Esophagus muscularis mucosa (tissue), 4 donors: ENCODE results near the gene MGST2.
A peak's percentile ranks its signal among the peaks of the same experiment; 100 is the strongest.
"Not testable (repeated sequence)": the region's sequence is repeated elsewhere in the genome, so short reads cannot be mapped to it uniquely, and the experiment has no call there.

Source experiments
- EP300 ChIP-seq: sonication (generic); formaldehyde crosslinking; IDR thresholded peaks from one replicate; pipeline ENCODE4 v1.6.1; 2017; ENCODE audit warnings: antibody characterized with exemption
- POLR2A ChIP-seq: fragments of 450-650 bp; IDR thresholded peaks from one replicate; pipeline ENCODE4 v1.6.1; 2017; ENCODE audit warnings: antibody characterized with exemption, moderate library complexity, mild to moderate bottlenecking, low read depth
- TF ChIP-seq, protein P1 (sequence below), 3 experiments: fragments of 200-600 bp in 2 of 3; fragments of 450-650 bp in 1 of 3; sonication (generic) in 2 of 3; IDR thresholded peaks; one replicate each; pipeline ENCODE4 v1.5.1; 2017 to 2019; ENCODE audit warnings: antibody characterized with exemption in 3 of 3, mild to moderate bottlenecking in 2 of 3, moderate library complexity in 1 of 3

DNA sequence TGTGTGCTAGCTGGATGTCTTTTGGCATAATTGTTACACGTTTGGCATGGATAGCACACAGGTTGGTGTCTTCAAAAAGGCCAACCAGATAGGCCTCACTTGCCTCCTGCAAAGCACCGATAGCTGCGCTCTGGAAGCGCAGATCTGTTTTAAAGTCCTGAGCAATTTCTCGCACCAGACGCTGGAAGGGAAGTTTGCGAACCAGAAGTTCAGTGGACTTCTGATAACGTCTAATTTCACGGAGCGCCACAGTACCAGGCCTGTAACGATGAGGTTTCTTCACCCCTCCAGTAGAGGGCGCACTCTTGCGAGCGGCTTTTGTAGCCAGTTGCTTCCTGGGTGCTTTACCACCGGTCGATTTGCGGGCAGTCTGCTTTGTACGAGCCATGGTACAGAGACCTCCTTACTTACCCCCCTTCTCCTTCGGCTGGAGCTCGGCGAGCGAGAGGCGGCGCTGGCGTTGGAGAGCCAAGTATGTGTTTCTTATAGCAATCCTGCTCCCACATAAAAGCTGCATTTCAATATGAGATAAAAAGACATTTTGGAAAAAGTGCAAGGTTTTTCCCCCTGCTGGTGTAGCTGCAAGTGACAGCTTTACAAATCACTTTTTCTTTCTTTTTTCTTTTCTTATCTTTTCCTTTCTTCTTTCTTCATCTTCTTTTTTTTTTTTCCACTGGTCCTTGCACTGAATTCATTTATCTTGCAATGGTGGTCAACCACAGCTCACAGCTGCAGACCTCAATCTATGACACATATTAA is 32.7 kb downstream of the MGST2 start:
- TF ChIP-seq, protein P1, sequence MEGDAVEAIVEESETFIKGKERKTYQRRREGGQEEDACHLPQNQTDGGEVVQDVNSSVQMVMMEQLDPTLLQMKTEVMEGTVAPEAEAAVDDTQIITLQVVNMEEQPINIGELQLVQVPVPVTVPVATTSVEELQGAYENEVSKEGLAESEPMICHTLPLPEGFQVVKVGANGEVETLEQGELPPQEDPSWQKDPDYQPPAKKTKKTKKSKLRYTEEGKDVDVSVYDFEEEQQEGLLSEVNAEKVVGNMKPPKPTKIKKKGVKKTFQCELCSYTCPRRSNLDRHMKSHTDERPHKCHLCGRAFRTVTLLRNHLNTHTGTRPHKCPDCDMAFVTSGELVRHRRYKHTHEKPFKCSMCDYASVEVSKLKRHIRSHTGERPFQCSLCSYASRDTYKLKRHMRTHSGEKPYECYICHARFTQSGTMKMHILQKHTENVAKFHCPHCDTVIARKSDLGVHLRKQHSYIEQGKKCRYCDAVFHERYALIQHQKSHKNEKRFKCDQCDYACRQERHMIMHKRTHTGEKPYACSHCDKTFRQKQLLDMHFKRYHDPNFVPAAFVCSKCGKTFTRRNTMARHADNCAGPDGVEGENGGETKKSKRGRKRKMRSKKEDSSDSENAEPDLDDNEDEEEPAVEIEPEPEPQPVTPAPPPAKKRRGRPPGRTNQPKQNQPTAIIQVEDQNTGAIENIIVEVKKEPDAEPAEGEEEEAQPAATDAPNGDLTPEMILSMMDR (IDR thresholded peaks at IDR 0.05), result peak in 1 of 3 experiments; percentile 9
- TF ChIP-seq EP300, POLR2A: not testable (repeated sequence)
